Fibroblast of villous mesenchyme (primary cell): ENCODE measurements around the gene ATP6V0A1. TPM values are rescaled to one million over a fixed set of nuclear protein-coding genes. Genes with fewer than 3 reads are reported as not detected.
"Not testable (repeated sequence)": the region's sequence is repeated elsewhere in the genome, so short reads cannot be mapped to it uniquely, and the experiment has no call there.

Source experiments
- DNase-seq: peaks from one replicate; pipeline ENCODE4 v3.0.0-alpha.2; 2010; ENCODE audit warnings: low read depth
- H3K4me3 ChIP-seq: 2 replicates; pipeline ENCODE4 v1.5.1; 2011; ENCODE audit warnings: low read depth, mild to moderate bottlenecking, low read length
- CTCF ChIP-seq: IDR thresholded peaks from 2 replicates; pipeline ENCODE4 v1.5.1; 2012; ENCODE audit warnings: low read depth, mild to moderate bottlenecking, low read length; ENCODE audit not compliant: insufficient read depth
- total RNA-seq: library from RNA; depleted of rRNA; stranded (reverse); fragments of >200 nt; gene quantifications from 2 replicates; pipeline ENCODE4 v1.2.3, GENCODE V29; 2012

Gene ATP6V0A1
- total RNA-seq, 1 donor = 82.5 TPM

- no peak for DNase-seq
Measured at GRCh38 chr17:42537826-42538451, 79.3 kb downstream of the ATP6V0A1 start.

GRCh38 chr17:42538482-42538881 lies 79.8 kb downstream of the ATP6V0A1 start:
- DNase-seq = no peak
- TF ChIP-seq CTCF = no peak
- H3K4me3 ChIP-seq = no peak overlapping the region

More at GRCh38 chr17:42537826-42538451, 79.3 kb downstream of the ATP6V0A1 start:
- no peak overlapping the region for H3K4me3 ChIP-seq
- no peak for TF ChIP-seq CTCF

GRCh38 chr17:42540558-42540957 lies 81.9 kb downstream of the ATP6V0A1 start:
- DNase-seq, H3K4me3 ChIP-seq: not testable (repeated sequence)

- H3K4me3 ChIP-seq = no peak overlapping the region
- no peak for TF ChIP-seq CTCF
- DNase-seq = no peak
Measured at GRCh38 chr17:42541041-42541833, 82.6 kb downstream of the ATP6V0A1 start.

- no peak for DNase-seq
- TF ChIP-seq CTCF = no peak
- no peak overlapping the region for H3K4me3 ChIP-seq
Measured at GRCh38 chr17:42543190-42544079, 84.8 kb downstream of the ATP6V0A1 start.

- no peak overlapping the region for H3K4me3 ChIP-seq
- TF ChIP-seq CTCF = no peak
- DNase-seq = no peak
Measured at GRCh38 chr17:42544874-42545283, 86.2 kb downstream of the ATP6V0A1 start.

- not testable (repeated sequence) for DNase-seq, H3K4me3 ChIP-seq
Measured at GRCh38 chr17:42545755-42546505, 87.3 kb downstream of the ATP6V0A1 start.
